Fibroblast of the aortic adventitia (primary cell): Measurements from ENCODE around the gene ASCL4. TPM values are rescaled to one million over a fixed set of nuclear protein-coding genes. Genes with fewer than 3 reads are reported as not detected.

Source experiments
- DNase-seq: peaks from one replicate; pipeline ENCODE4 v3.0.0-alpha.2; 2010; ENCODE audit warnings: low read depth
- H3K4me3 ChIP-seq: 2 replicates; pipeline ENCODE4 v1.5.1; 2011; ENCODE audit warnings: low read depth, mild to moderate bottlenecking, control low read depth, low read length, moderate library complexity
- CTCF ChIP-seq: IDR thresholded peaks from 2 replicates; pipeline ENCODE4 v1.5.1; 2011; ENCODE audit warnings: mild to moderate bottlenecking, low read length, control low read depth, inconsistent platforms; ENCODE audit not compliant: insufficient read depth
- total RNA-seq: library from RNA; depleted of rRNA; stranded (reverse); fragments of >200 nt; gene quantifications from 2 replicates; pipeline ENCODE4 v1.2.3, GENCODE V29; 2012; ENCODE audit warnings: low replicate concordance

ASCL4 gene
- total RNA-seq, 1 donor = not detected

- DNase-seq = peak; percentile 60
- no peak overlapping the region for H3K4me3 ChIP-seq
- no peak for TF ChIP-seq CTCF
These were observed 44.5 kb downstream of the ASCL4 start for GRCh38 chr12:107818984-107819383.

GRCh38 chr12:107822356-107822755, 47.9 kb downstream of the ASCL4 start:
- TF ChIP-seq CTCF = no peak
- H3K4me3 ChIP-seq = no peak overlapping the region
- no peak for DNase-seq

Other genes with a start within 250 kb of the ASCL4 start
- 72.0 and 142 TPM in 2 replicates for gene PWP1, start 88.9 kb upstream of the ASCL4 start, total RNA-seq
- 34.3 and 38.7 TPM in 2 replicates for gene PRDM4, start 13.6 kb upstream of the ASCL4 start, total RNA-seq